Kidney tubule cell (primary cell): ENCODE results near the gene GALNS.
"Not testable (repeated sequence)": the region's sequence is repeated elsewhere in the genome, so short reads cannot be mapped to it uniquely, and the experiment has no call there.

Experiments
- DNase-seq: peaks from one replicate; pipeline ENCODE4 v3.0.0-alpha.2; 2018; ENCODE audit warnings: low spot score

GALNS gene

GRCh38 chr16:88838566-88838965 is 18.2 kb downstream of the GALNS start:
- DNase-seq, result no peak

- no peak for DNase-seq
These were observed 18.9 kb downstream of the GALNS start for GRCh38 chr16:88837806-88838205.

- DNase-seq, result no peak
These were observed 20.0 kb downstream of the GALNS start for GRCh38 chr16:88836791-88837190.

GRCh38 chr16:88835818-88836217 is 20.9 kb downstream of the GALNS start:
- no peak for DNase-seq

GRCh38 chr16:88835383-88835782 is 21.4 kb downstream of the GALNS start:
- no peak for DNase-seq

GRCh38 chr16:88834670-88835069 is 22.1 kb downstream of the GALNS start:
- no peak for DNase-seq

GRCh38 chr16:88833086-88833485 is 23.7 kb downstream of the GALNS start:
- DNase-seq, result no peak

GRCh38 chr16:88831838-88832237 is 24.9 kb downstream of the GALNS start:
- DNase-seq, result no peak

GRCh38 chr16:88830783-88831182 is 26.0 kb downstream of the GALNS start:
- DNase-seq, result no peak

- DNase-seq, result no peak
These were observed 26.5 kb downstream of the GALNS start for GRCh38 chr16:88830258-88830657.

GRCh38 chr16:88828711-88829110 is 28.0 kb downstream of the GALNS start:
- no peak for DNase-seq

- DNase-seq, result no peak
These were observed 29.0 kb downstream of the GALNS start for GRCh38 chr16:88827727-88828126.

GRCh38 chr16:88826070-88826840 is 30.5 kb downstream of the GALNS start:
- DNase-seq, result no peak

- DNase-seq, result no peak
These were observed 31.6 kb downstream of the GALNS start for GRCh38 chr16:88825146-88825545.

- DNase-seq, result no peak
These were observed 32.3 kb downstream of the GALNS start for GRCh38 chr16:88824256-88825077.

GRCh38 chr16:88823646-88824045 is 33.1 kb downstream of the GALNS start:
- DNase-seq, result not testable (repeated sequence)

- no peak for DNase-seq
These were observed 34.3 kb downstream of the GALNS start for GRCh38 chr16:88822281-88823040.

GRCh38 chr16:88821168-88821850 is 35.4 kb downstream of the GALNS start:
- no peak for DNase-seq

- DNase-seq, result no peak
These were observed 36.2 kb downstream of the GALNS start for GRCh38 chr16:88820385-88821025.

- DNase-seq, result no peak
These were observed 37.6 kb downstream of the GALNS start for GRCh38 chr16:88819126-88819525.

GRCh38 chr16:88818575-88818874 is 38.2 kb downstream of the GALNS start:
- no peak for DNase-seq
